HCT116 (cell line): ENCODE data around the gene GALNS. TPM values are rescaled to one million over a fixed set of nuclear protein-coding genes. Genes with fewer than 3 reads are reported as not detected.

Experiments used
- ATAC-seq: fragments of 200-7000 bp; cut with Tn5 transposase; 2 replicates; pipeline ENCODE4 v1.9.1; 2020; ENCODE audit warnings: mild to moderate bottlenecking, moderate library complexity
- BruUV-seq: library from RNA; stranded (reverse); fragments of 400-500 nt; replicated peaks from 2 replicates; lab custom pipeline; 2021; lab: Mats Ljungman, UMichigan
- CTCF ChIA-PET: fragments of 300-600 bp; sonication (Branson Sonifier 250); formaldehyde crosslinking; loops from one replicate; lab custom pipeline; 2021; ENCODE audit warnings: antibody characterized with exemption; lab: Charles Lee
- POLR2A ChIA-PET: fragments of 300-600, 350-600 bp; sonication (Branson Sonifier 250); formaldehyde crosslinking; loops from one replicate; lab custom pipeline; 2021; ENCODE audit warnings: antibody characterized with exemption; lab: Charles Lee
- RAD21 ChIA-PET, 2 experiments: fragments of 300-600 bp; sonication (Branson Sonifier 250); formaldehyde crosslinking; loops; one replicate each; lab custom pipeline; 2023; ENCODE audit warnings: low total read pairs in 2 of 2; ENCODE audit not compliant: uncharacterized antibody in 2 of 2, unreplicated experiment in 2 of 2, low non-redundant PET in 1 of 2; lab: Charles Lee
- DNase-seq: peaks from one replicate; pipeline ENCODE4 v3.0.0-alpha.2; 2010; ENCODE audit warnings: low read depth, low spot score
- H2AFZ ChIP-seq: fragments of 200-600 bp; shearing (Covaris generic), sonication (generic); 2 replicates; pipeline ENCODE4 v1.6.1; 2017; ENCODE audit warnings: low read depth, mixed run types, mixed read lengths, antibody characterized with exemption, low read length; ENCODE audit not compliant: poor library complexity, severe bottlenecking
- H3K27ac ChIP-seq: 2 replicates; pipeline ENCODE4 v1.5.1; 2012; ENCODE audit warnings: low read depth, low read length
- H3K27me3 ChIP-seq: fragments of 200-600 bp; sonication (generic); 2 replicates; pipeline ENCODE4 v1.6.1; 2016; ENCODE audit warnings: mixed run types, low read length, mixed read lengths; ENCODE audit not compliant: insufficient read depth
- H3K36me3 ChIP-seq, 2 experiments: fragments of 200-500 bp in 1 of 2; fragments of 200-600 bp in 1 of 2; sonication (Bioruptor generic) in 1 of 2; sonication (generic) in 1 of 2; 2 replicates each; pipeline versions ENCODE4 v1.5.1 to v1.6.1; 2014 to 2016; ENCODE audit warnings: low read length in 2 of 2, inconsistent platforms in 1 of 2, mixed read lengths in 1 of 2, mixed run types in 1 of 2; ENCODE audit not compliant: insufficient read depth in 2 of 2, control insufficient read depth in 1 of 2
- H3K4me1 ChIP-seq, 2 experiments: fragments of 200-600 bp in 1 of 2; sonication (generic) in 1 of 2; 2 replicates each; pipeline versions ENCODE4 v1.5.1 to v1.6.1; 2012 to 2017; ENCODE audit warnings: low read length in 2 of 2, inconsistent platforms in 1 of 2, mild to moderate bottlenecking in 1 of 2, mixed read lengths in 1 of 2, mixed run types in 1 of 2, moderate library complexity in 1 of 2; ENCODE audit not compliant: insufficient read depth in 2 of 2, control insufficient read depth in 1 of 2
- H3K4me2 ChIP-seq: fragments of 200-600 bp; sonication (generic); 2 replicates; pipeline ENCODE4 v1.6.1; 2017; ENCODE audit warnings: mixed run types, low read length, mixed read lengths
- H3K4me3 ChIP-seq, 2 experiments: fragments of 200-600 bp in 1 of 2; sonication (generic) in 1 of 2; replicated peaks in 1 of 2; 2 replicates each; pipeline ENCODE4 v1.5.1; 2011 to 2016; ENCODE audit warnings: low read length in 2 of 2, control low read depth in 1 of 2, low read depth in 1 of 2, mild to moderate bottlenecking in 1 of 2, mixed read lengths in 1 of 2, mixed run types in 1 of 2
- H3K79me2 ChIP-seq: fragments of 200-600 bp; sonication (generic); 2 replicates; pipeline ENCODE4 v1.6.1; 2017; ENCODE audit warnings: mild to moderate bottlenecking, mixed run types, low read length, moderate library complexity, mixed read lengths; ENCODE audit not compliant: insufficient read depth
- H3K9ac ChIP-seq: fragments of 200-600 bp; sonication (generic); 2 replicates; pipeline ENCODE4 v1.6.1; 2016; ENCODE audit warnings: low read length, mixed read lengths
- H3K9me2 ChIP-seq: fragments of 200-600 bp; sonication (generic), shearing (Covaris generic); 2 replicates; pipeline ENCODE4 v1.6.1; 2017; ENCODE audit warnings: mixed run types, mild to moderate bottlenecking, moderate library complexity; ENCODE audit not compliant: insufficient read depth
- H3K9me3 ChIP-seq, 2 experiments: fragments of 200-500 bp in 1 of 2; fragments of 200-600 bp in 1 of 2; sonication (Bioruptor generic) in 1 of 2; sonication (generic) in 1 of 2; 2 replicates each; pipeline ENCODE4 v1.6.1; 2014 to 2017; ENCODE audit warnings: low read length in 2 of 2, mixed read lengths in 2 of 2, inconsistent platforms in 1 of 2, low read depth in 1 of 2, mild to moderate bottlenecking in 1 of 2, mixed run types in 1 of 2, moderate library complexity in 1 of 2; ENCODE audit not compliant: control insufficient read depth in 1 of 2, insufficient read depth in 1 of 2
- H4K20me1 ChIP-seq: fragments of 200-600 bp; sonication (generic), shearing (Covaris generic); 2 replicates; pipeline ENCODE4 v1.6.1; 2017; ENCODE audit warnings: mixed run types, mild to moderate bottlenecking, moderate library complexity; ENCODE audit not compliant: insufficient read depth
- SRF ChIP-seq: IDR thresholded peaks from 2 replicates; pipeline ENCODE4 v1.6.1; 2012; ENCODE audit warnings: low read depth
- YY1 ChIP-seq: IDR thresholded peaks from 2 replicates; pipeline ENCODE4 v1.6.1; 2011; ENCODE audit warnings: low read length, low read depth, moderate library complexity, mild to moderate bottlenecking; ENCODE audit not compliant: insufficient replicate concordance; ENCODE audit errors: extremely low read depth
- ZFX ChIP-seq: fragments of 450-650 bp; IDR thresholded peaks from 2 replicates; pipeline ENCODE4 v1.6.1; 2017
- intact Hi-C: fragments of 100-400 bp; cut with micrococcal nuclease; formaldehyde crosslinking; loops from 2 replicates; pipeline ENCODE4 v1.10.0; 2022
- total RNA-seq: library from RNA; stranded (reverse); gene quantifications from one replicate; pipeline ENCODE4 v1.2.1, GENCODE V29; 2021; ENCODE audit not compliant: unreplicated experiment
- TF ChIP-seq, protein P1 (sequence below): IDR thresholded peaks from 2 replicates; pipeline ENCODE4 v1.6.1; 2011; ENCODE audit warnings: mild to moderate bottlenecking, low read length, moderate library complexity; ENCODE audit not compliant: insufficient replicate concordance; ENCODE audit errors: extremely low read depth

GALNS gene
- total RNA-seq, 1 experiment from 2014 or later: 44.6 TPM

DNA sequence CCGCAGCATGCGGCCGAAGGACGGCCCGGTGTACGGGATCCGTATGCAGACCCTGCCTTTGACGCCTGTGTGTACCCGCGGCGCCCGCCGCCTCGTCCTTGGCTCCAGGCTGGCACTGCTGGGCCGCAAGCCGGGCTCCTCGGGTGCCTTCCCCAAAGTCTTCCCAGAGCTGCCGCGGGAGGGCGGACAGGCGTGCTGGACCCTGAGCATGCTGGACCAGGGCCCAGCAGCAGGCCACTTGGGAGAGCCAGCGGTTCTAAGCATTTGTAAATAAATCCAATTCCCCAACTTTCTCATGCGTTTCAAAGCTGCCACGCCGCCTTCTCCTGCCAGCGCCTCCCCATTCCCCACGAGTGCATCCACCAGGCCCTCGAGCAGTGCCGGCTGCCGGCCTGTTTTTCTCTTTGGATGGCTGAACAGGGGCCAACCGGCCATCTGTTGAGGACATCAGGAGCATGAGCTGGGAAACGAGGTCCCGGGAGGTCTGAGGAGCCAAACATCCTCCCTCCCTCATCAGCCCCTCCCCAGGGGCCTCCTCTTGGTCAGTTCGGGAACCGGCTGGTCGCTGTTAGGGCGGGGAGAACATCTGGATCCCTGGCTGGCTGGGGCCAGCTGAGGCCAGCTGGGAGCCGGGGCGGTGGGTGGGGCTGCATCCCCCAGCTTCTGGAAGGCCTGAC is 30.2 kb upstream of the GALNS start (continued):
- TF ChIP-seq YY1 (no peak), SRF (no peak), ZFX (no peak)
- TF ChIP-seq, protein P1, sequence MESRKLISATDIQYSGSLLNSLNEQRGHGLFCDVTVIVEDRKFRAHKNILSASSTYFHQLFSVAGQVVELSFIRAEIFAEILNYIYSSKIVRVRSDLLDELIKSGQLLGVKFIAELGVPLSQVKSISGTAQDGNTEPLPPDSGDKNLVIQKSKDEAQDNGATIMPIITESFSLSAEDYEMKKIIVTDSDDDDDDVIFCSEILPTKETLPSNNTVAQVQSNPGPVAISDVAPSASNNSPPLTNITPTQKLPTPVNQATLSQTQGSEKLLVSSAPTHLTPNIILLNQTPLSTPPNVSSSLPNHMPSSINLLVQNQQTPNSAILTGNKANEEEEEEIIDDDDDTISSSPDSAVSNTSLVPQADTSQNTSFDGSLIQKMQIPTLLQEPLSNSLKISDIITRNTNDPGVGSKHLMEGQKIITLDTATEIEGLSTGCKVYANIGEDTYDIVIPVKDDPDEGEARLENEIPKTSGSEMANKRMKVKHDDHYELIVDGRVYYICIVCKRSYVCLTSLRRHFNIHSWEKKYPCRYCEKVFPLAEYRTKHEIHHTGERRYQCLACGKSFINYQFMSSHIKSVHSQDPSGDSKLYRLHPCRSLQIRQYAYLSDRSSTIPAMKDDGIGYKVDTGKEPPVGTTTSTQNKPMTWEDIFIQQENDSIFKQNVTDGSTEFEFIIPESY: no peak

DNA sequence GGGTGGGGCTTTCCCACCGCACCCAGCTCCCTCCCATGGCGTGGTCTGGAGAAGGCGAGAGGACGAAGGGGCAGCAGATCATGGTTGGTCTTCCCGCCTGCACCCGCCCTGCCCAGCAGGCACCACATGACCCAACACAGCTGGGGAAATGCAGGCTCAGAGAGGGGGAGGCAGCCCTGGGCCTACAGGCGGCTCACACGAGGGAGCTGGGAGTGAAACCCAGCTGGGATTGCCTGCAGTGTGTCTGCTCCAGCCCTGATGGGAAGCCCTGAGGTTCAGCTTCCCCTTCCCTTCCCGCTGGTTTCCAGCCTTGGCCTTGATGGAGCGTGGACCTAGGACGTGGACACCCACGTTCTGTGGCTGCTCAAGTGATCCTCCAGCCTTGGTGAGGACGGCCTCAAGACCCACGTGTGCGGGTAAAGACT is 29.7 kb upstream of the GALNS start:
- Histone ChIP-seq H3K4me3 (no peak overlapping the region), H3K27ac (no peak overlapping the region; the same call in 1 of the 2 replicates), H3K9me2 (no peaks in the 10 kb centered on the region), H3K79me2 (no peaks in the 10 kb centered on the region), H4K20me1 (no peaks in the 10 kb centered on the region), H3K36me3 (peaks cover 0 to 6% of the 10 kb centered on the region in 2 experiments; a peak in 1 of 4 replicates), H3K9me3 (no peaks in the 10 kb centered on the region), H2AFZ (no peak overlapping the region), H3K9ac (no peak overlapping the region), H3K4me2 (no peak overlapping the region), H3K4me1 (peaks cover 7 to 22% of the 10 kb centered on the region in 2 experiments; a peak in 3 of 4 replicates), H3K27me3 (no peaks in the 10 kb centered on the region)
- DNase-seq (no peak), ATAC-seq (no peak)
- BruUV-seq: no TSS peak
- RAD21 ChIA-PET: no interaction called here
- CTCF ChIA-PET: no interaction called here
- POLR2A ChIA-PET: no interaction called here
- intact Hi-C loops: no loop called here
- no peak for TF ChIP-seq YY1
